WTC11 (cell line): ENCODE measurements around the gene TFPI2. TPM values are rescaled to one million over a fixed set of nuclear protein-coding genes. Genes with fewer than 3 reads are reported as not detected.

Experiments used
- ATAC-seq: fragments of 200-7000 bp; cut with Tn5 transposase; 2 replicates; pipeline ENCODE4 v1.10.0; 2021; ENCODE audit warnings: mild to moderate bottlenecking, moderate library complexity
- CTCF ChIA-PET: fragments of 300-600 bp; sonication (Branson Sonifier 250); formaldehyde crosslinking; loops from one replicate; lab custom pipeline; 2021; ENCODE audit warnings: antibody characterized with exemption; lab: Charles Lee
- POLR2A ChIA-PET: fragments of 350-600 bp; sonication (Branson Sonifier 250); formaldehyde crosslinking; loops from one replicate; lab custom pipeline; 2021; ENCODE audit warnings: antibody characterized with exemption; lab: Charles Lee
- DNase-seq: peaks from one replicate; pipeline ENCODE4 v3.0.0; 2021; ENCODE audit warnings: low spot score
- H3K27ac Mint-ChIP-seq: 2 replicates; pipeline ENCODE4 v1.8.0; 2021; ENCODE audit warnings: mixed read lengths
- H3K27me3 Mint-ChIP-seq: 2 replicates; pipeline ENCODE4 v1.8.0; 2021; ENCODE audit warnings: low read depth, mild to moderate bottlenecking, moderate library complexity, mixed read lengths
- H3K36me3 Mint-ChIP-seq: 2 replicates; pipeline ENCODE4 v1.8.0; 2021; ENCODE audit warnings: mixed read lengths
- H3K4me1 Mint-ChIP-seq: 2 replicates; pipeline ENCODE4 v1.8.0; 2022; ENCODE audit warnings: mixed read lengths
- H3K4me3 Mint-ChIP-seq: 2 replicates; pipeline ENCODE4 v1.8.0; 2021; ENCODE audit warnings: mild to moderate bottlenecking, moderate library complexity, mixed read lengths
- H3K9me3 Mint-ChIP-seq: 2 replicates; pipeline ENCODE4 v1.8.0; 2021; ENCODE audit warnings: mixed read lengths
- AR ChIP-seq: fragments of 250-450 bp; sonication (Bioruptor Pico); IDR thresholded peaks from 2 replicates; pipeline ENCODE4 v1.9.0; 2021; ENCODE audit warnings: mild to moderate bottlenecking
- ARID4B ChIP-seq: sonication (generic); formaldehyde crosslinking; IDR thresholded peaks from 2 replicates; pipeline ENCODE4 v1.8.0; 2023; ENCODE audit warnings: missing genetic modification reagents, mild to moderate bottlenecking, borderline replicate concordance
- CTCF ChIP-seq: fragments of 200-600 bp; IDR thresholded peaks from 2 replicates; pipeline ENCODE4 v1.8.0; 2022; ENCODE audit warnings: antibody characterized with exemption
- E2F4 ChIP-seq: sonication (generic); formaldehyde crosslinking; IDR thresholded peaks from 2 replicates; pipeline ENCODE4 v1.8.1; 2022; ENCODE audit warnings: low read depth, mild to moderate bottlenecking, moderate library complexity, missing genetic modification reagents, borderline replicate concordance
- ELF4 ChIP-seq: sonication (generic); formaldehyde crosslinking; IDR thresholded peaks from 2 replicates; pipeline ENCODE4 v1.8.1; 2022; ENCODE audit warnings: low read depth, mild to moderate bottlenecking, moderate library complexity, missing genetic modification reagents
- ETV6 ChIP-seq: sonication (generic); formaldehyde crosslinking; IDR thresholded peaks from 2 replicates; pipeline ENCODE4 v1.8.1; 2022; ENCODE audit warnings: mild to moderate bottlenecking, missing genetic modification reagents
- FOXJ3 ChIP-seq: sonication (generic); formaldehyde crosslinking; IDR thresholded peaks from 2 replicates; pipeline ENCODE4 v1.9.0; 2021; ENCODE audit warnings: missing genetic modification reagents, mild to moderate bottlenecking, borderline replicate concordance
- FOXK1 ChIP-seq: sonication (generic); formaldehyde crosslinking; IDR thresholded peaks from 2 replicates; pipeline ENCODE4 v1.8.0; 2022; ENCODE audit warnings: mild to moderate bottlenecking, moderate library complexity, missing genetic modification reagents
- GTF2I ChIP-seq: fragments of 250-450 bp; sonication (Bioruptor Pico); conservative IDR thresholded peaks from 2 replicates; pipeline ENCODE4 v1.4.0; 2021; ENCODE audit warnings: mild to moderate bottlenecking
- JAZF1 ChIP-seq: fragments of 250-450 bp; sonication (Bioruptor Pico); IDR thresholded peaks from 2 replicates; pipeline ENCODE4 v1.9.0; 2021; ENCODE audit warnings: moderate library complexity, mild to moderate bottlenecking, inconsistent platforms
- MXD4 ChIP-seq: fragments of 250-450 bp; sonication (Bioruptor Pico); IDR thresholded peaks from 2 replicates; pipeline ENCODE4 v1.8.0; 2021; ENCODE audit warnings: mild to moderate bottlenecking, moderate library complexity, borderline replicate concordance
- NFE2L1 ChIP-seq: sonication (generic); formaldehyde crosslinking; IDR thresholded peaks from 2 replicates; pipeline ENCODE4 v1.8.1; 2023; ENCODE audit warnings: missing genetic modification reagents
- NFYB ChIP-seq: sonication (generic); formaldehyde crosslinking; conservative IDR thresholded peaks from 2 replicates; pipeline ENCODE4 v1.8.0; 2022; ENCODE audit warnings: low read depth, missing genetic modification reagents
- NR1H2 ChIP-seq: sonication (generic); formaldehyde crosslinking; IDR thresholded peaks from 2 replicates; pipeline ENCODE4 v1.9.0; 2021; ENCODE audit warnings: mild to moderate bottlenecking, moderate library complexity, missing genetic modification reagents
- NR3C1 ChIP-seq: sonication (generic); formaldehyde crosslinking; conservative IDR thresholded peaks from 2 replicates; pipeline ENCODE4 v1.8.1; 2023; ENCODE audit warnings: low read depth, mild to moderate bottlenecking, missing genetic modification reagents
- PREB ChIP-seq: sonication (generic); formaldehyde crosslinking; IDR thresholded peaks from 2 replicates; pipeline ENCODE4 v1.8.1; 2022; ENCODE audit warnings: mild to moderate bottlenecking, missing genetic modification reagents, moderate library complexity, borderline replicate concordance
- RELA ChIP-seq: sonication (generic); formaldehyde crosslinking; IDR thresholded peaks from 2 replicates; pipeline ENCODE4 v1.8.1; 2022; ENCODE audit warnings: missing genetic modification reagents, mild to moderate bottlenecking, borderline replicate concordance
- SP1 ChIP-seq: sonication (generic); formaldehyde crosslinking; conservative IDR thresholded peaks from 2 replicates; pipeline ENCODE4 v1.8.1; 2022; ENCODE audit warnings: missing genetic modification reagents
- TEAD1 ChIP-seq: sonication (generic); formaldehyde crosslinking; IDR thresholded peaks from 2 replicates; pipeline ENCODE4 v1.8.0; 2022; ENCODE audit warnings: mild to moderate bottlenecking, missing genetic modification reagents
- TEAD4 ChIP-seq: sonication (generic); formaldehyde crosslinking; IDR thresholded peaks from 2 replicates; pipeline ENCODE4 v1.8.0; 2022; ENCODE audit warnings: mild to moderate bottlenecking, missing genetic modification reagents
- TP53 ChIP-seq: sonication (generic); formaldehyde crosslinking; IDR thresholded peaks from 2 replicates; pipeline ENCODE4 v1.8.1; 2023; ENCODE audit warnings: mild to moderate bottlenecking, missing genetic modification reagents
- USF2 ChIP-seq: sonication (generic); formaldehyde crosslinking; IDR thresholded peaks from 2 replicates; pipeline ENCODE4 v1.8.1; 2023; ENCODE audit warnings: mild to moderate bottlenecking, missing genetic modification reagents, moderate library complexity
- ZNF138 ChIP-seq: sonication (generic); formaldehyde crosslinking; conservative IDR thresholded peaks from 2 replicates; pipeline ENCODE4 v1.8.1; 2022; ENCODE audit warnings: mild to moderate bottlenecking, moderate library complexity, missing genetic modification reagents
- ZNF219 ChIP-seq: sonication (generic); formaldehyde crosslinking; IDR thresholded peaks from 2 replicates; pipeline ENCODE4 v1.8.0; 2023; ENCODE audit warnings: missing genetic modification reagents, mild to moderate bottlenecking, borderline replicate concordance
- ZNF317 ChIP-seq: sonication (generic); formaldehyde crosslinking; IDR thresholded peaks from 2 replicates; pipeline ENCODE4 v1.8.1; 2023; ENCODE audit warnings: low read depth, mild to moderate bottlenecking, moderate library complexity, missing genetic modification reagents, borderline replicate concordance
- total RNA-seq: library from RNA; stranded (reverse); gene quantifications from 3 replicates; pipeline ENCODE4 v1.2.3, GENCODE V29; 2021

TFPI2 gene
- total RNA-seq, 1 experiment from 2014 or later: 10.4 TPM

DNA sequence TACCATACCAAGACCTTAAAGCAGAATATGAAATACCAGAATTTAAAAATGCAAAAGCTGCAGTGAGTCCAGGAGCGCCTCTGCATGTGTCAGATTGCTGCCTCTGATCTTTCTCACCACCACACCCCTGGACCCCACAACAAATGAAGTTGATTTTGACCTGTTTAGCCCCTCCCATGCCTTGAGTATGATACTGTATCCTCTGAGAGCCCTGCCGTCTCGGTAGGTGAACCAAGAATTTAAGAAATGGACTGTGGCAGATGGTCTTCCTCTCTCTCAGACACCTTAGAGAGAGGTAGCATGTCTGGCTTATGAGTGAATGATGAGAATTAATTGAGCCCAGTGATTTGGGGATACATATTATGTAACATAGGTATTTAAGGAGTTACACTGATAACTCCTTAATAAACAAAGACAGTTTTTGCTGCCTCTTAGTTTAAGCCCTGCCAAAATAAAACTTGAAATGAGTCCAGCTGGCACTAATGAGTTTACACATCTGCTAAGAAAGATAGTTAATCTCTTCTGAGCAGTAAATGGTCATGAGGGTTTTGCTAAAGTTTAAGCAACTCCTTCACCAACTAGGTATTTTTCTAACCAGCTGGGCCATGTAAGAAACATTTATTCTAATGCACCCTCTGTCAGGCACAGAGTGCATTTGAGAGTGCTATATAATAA lies 4.5 kb upstream of the TFPI2 start:
- POLR2A ChIA-PET: no interaction called here
- Mint-ChIP-seq H3K4me1 (no peaks in the 10 kb centered on the region), H3K36me3 (no peaks in the 10 kb centered on the region), H3K4me3 (no peak overlapping the region), H3K9me3 (no peaks in the 10 kb centered on the region), H3K27ac (no peak overlapping the region), H3K27me3 (peaks cover 21% of the 10 kb centered on the region)
- DNase-seq (no peak), ATAC-seq (no peak)
- CTCF ChIA-PET: no interaction called here
- TF ChIP-seq FOXJ3 (CRISPR knock-in tag): no peak
- TF ChIP-seq TP53 (CRISPR knock-in tag): no peak
- no peak for TF ChIP-seq NR3C1
- no peak for TF ChIP-seq AR (CRISPR knock-in tag)
- no peak for TF ChIP-seq ZNF138 (CRISPR knock-in tag)
- no peak for TF ChIP-seq ARID4B
- no peak for TF ChIP-seq NFYB
- no peak for TF ChIP-seq NR1H2 (CRISPR knock-in tag)
- no peak for TF ChIP-seq GTF2I (CRISPR knock-in tag)
- no peak for TF ChIP-seq JAZF1 (CRISPR knock-in tag)
- TF ChIP-seq PREB: no peak

GRCh38 chr7:93894426-93894825 lies 3.9 kb upstream of the TFPI2 start:
- Mint-ChIP-seq H3K27me3 (peaks cover 28% of the 10 kb centered on the region), H3K36me3 (no peaks in the 10 kb centered on the region), H3K27ac (no peak overlapping the region), H3K4me1 (peaks cover 4% of the 10 kb centered on the region), H3K4me3 (no peak overlapping the region), H3K9me3 (no peaks in the 10 kb centered on the region)
- ATAC-seq (no peak), DNase-seq (no peak)
- POLR2A ChIA-PET: no interaction called here
- CTCF ChIA-PET: interaction anchor here (1.0 kb wide), 1 partner anchor 8 kb away, joined by 3 read pairs; no protein-coding TSS in a partner anchor
- TF ChIP-seq TEAD4 (CRISPR knock-in tag) (no peak), ZNF317 (CRISPR knock-in tag) (no peak), ETV6 (no peak), MXD4 (CRISPR knock-in tag) (no peak), TEAD1 (no peak), RELA (CRISPR knock-in tag) (no peak), USF2 (no peak), ZNF219 (CRISPR knock-in tag) (no peak), CTCF (no peak), NFYB (no peak), NFE2L1 (CRISPR knock-in tag) (no peak), SP1 (CRISPR knock-in tag) (no peak), FOXK1 (CRISPR knock-in tag) (no peak), E2F4 (no peak), ELF4 (CRISPR knock-in tag) (no peak)
